Bronchial epithelial cell (primary cell): ENCODE results near the gene TMCC3. TPM values are rescaled to one million over a fixed set of nuclear protein-coding genes. Genes with fewer than 3 reads are reported as not detected.

Experiments used
- DNase-seq: peaks from one replicate; pipeline ENCODE4 v3.0.0-alpha.2; 2010; ENCODE audit warnings: low read depth
- FAIRE-seq: peaks from 2 replicates; lab custom pipeline; 2011; peaks lifted over from hg19 to GRCh38; lab: Jason Lieb, UNC
- H3K27me3 ChIP-seq: 2 replicates; pipeline ENCODE4 v1.5.1; 2011; ENCODE audit warnings: low read length; ENCODE audit not compliant: control insufficient read depth, insufficient read depth
- H3K36me3 ChIP-seq: 2 replicates; pipeline ENCODE4 v1.5.1; 2011; ENCODE audit warnings: low read length; ENCODE audit not compliant: control insufficient read depth, insufficient read depth
- H3K4me3 ChIP-seq: 2 replicates; pipeline ENCODE4 v1.5.1; 2011; ENCODE audit warnings: mild to moderate bottlenecking, low read depth, low read length, control low read depth
- CTCF ChIP-seq: IDR thresholded peaks from 2 replicates; pipeline ENCODE4 v1.5.1; 2011; ENCODE audit warnings: mild to moderate bottlenecking, moderate library complexity, low read length, control low read depth, inconsistent platforms; ENCODE audit not compliant: insufficient read depth, severe bottlenecking
- total RNA-seq: library from RNA; depleted of rRNA; stranded (reverse); fragments of >200 nt; gene quantifications from 2 replicates; pipeline ENCODE4 v1.2.1, GENCODE V29; 2014

The TMCC3 gene
- total RNA-seq, 1 donor from 2014 or later: 5.8 TPM

- H3K4me3 ChIP-seq: no peak overlapping the region
- TF ChIP-seq CTCF: no peak
- no peaks in the 10 kb centered on the region for H3K36me3 ChIP-seq
- DNase-seq: no peak
- FAIRE-seq: no peak
- H3K27me3 ChIP-seq: no peaks in the 10 kb centered on the region
These were observed 34.2 kb upstream of the TMCC3 start for GRCh38 chr12:94684416-94685142.

DNA sequence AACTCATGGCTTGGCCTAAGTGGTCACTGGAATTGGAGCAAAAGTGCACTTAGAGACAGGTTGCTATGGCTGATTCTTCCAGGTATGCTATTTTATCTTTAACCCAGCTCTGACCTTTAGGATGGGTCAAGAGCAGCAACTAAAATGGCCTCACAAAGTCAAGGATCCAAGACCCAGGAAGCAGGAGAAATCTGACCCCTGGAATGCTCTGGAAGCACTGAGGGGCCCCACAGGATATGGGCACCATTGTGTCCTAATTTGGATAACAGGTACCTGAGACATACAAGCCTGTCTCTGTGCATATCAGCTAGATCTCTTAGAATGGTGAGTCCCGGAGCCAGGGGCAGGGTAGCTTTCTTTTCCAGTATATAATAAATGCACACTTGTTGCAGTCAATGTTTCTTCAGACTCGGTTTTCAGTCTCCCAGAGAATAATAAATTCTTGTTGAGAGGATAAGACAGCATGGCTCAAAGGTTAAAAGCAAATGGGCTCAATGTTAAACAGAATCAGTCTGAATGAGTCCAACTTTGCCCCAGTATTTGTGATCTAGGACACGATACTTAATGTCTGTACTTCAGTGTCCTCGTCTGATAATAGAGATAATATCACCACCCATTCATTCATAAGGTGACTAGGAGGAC is 29.3 kb upstream of the TMCC3 start:
- Histone ChIP-seq H3K4me3 (no peak overlapping the region), H3K27me3 (no peaks in the 10 kb centered on the region), H3K36me3 (no peaks in the 10 kb centered on the region)
- no peak for FAIRE-seq
- TF ChIP-seq CTCF: no peak
- DNase-seq: no peak

- no peak for FAIRE-seq
- no peaks in the 10 kb centered on the region for H3K27me3 ChIP-seq
- DNase-seq: no peak
- no peaks in the 10 kb centered on the region for H3K36me3 ChIP-seq
- no peak for TF ChIP-seq CTCF
- H3K4me3 ChIP-seq: no peak overlapping the region
These were observed 28.5 kb upstream of the TMCC3 start for GRCh38 chr12:94678849-94679248.

DNA sequence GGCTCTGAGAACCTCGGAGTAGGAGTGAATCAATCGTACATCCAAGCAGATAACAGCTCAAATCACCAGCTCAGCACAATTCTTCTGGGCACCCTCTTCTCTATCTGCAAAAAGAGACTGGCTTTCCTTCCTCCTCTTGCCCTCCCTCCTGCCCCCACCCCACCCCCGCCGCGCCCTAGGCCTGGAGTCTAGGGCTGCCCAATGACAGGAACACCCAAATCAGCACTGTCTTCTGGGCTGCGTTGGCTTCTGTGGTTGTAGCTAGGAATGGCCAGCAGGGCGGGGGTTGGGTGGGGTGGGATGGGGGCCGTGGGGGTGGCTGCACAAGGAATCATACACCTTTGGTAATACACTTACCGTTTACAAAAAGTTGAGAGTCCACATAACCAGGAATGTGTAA is 28.0 kb upstream of the TMCC3 start:
- DNase-seq: no peak
- no peak for TF ChIP-seq CTCF
- Histone ChIP-seq H3K27me3 (no peaks in the 10 kb centered on the region), H3K36me3 (no peaks in the 10 kb centered on the region), H3K4me3 (no peak overlapping the region)
- no peak for FAIRE-seq

DNA sequence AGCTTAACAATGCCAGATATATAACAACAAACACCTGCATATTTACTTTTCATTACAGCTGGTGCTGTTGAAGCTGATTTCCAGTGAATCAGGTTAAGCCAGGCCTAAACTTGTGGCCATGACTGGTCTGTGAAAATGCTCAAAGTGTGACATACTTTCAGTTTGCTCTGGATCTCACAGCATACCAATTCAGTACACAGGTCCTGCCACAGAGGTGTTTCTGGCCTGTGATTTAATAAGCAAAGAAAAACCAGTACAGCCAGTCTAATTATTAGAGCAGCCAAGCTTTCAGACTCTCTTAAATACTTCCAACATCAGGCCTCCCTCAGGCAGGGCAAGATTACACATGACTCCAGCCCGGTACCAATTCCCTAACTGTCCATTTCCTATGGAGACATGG is 27.4 kb upstream of the TMCC3 start:
- DNase-seq: peak; percentile 87

More for the DNA sequence above, 27.4 kb upstream of the TMCC3 start:
- Histone ChIP-seq H3K27me3 (no peaks in the 10 kb centered on the region), H3K4me3 (no peak overlapping the region), H3K36me3 (no peaks in the 10 kb centered on the region)
- no peak for FAIRE-seq
- no peak for TF ChIP-seq CTCF
